ENCODE measurements around the gene INAFM1.

INAFM1 gene

GRCh38 chr19:47274071-47274890 lies at the start of gene INAFM1:
Gene INAFM1 (plus strand): TSS chr19:47274885. CDS start chr19:47274920, 35 bp downstream.
- peak; percentile 100 for DNase-seq (ENCODE audit: low read depth in 2 of 2)

- DNase-seq (ENCODE audit: low read depth in 2 of 2), result peak; percentile 67 to 77
Observed at GRCh38 chr19:47225746-47226425, 48.8 kb upstream of the INAFM1 start.

DNA sequence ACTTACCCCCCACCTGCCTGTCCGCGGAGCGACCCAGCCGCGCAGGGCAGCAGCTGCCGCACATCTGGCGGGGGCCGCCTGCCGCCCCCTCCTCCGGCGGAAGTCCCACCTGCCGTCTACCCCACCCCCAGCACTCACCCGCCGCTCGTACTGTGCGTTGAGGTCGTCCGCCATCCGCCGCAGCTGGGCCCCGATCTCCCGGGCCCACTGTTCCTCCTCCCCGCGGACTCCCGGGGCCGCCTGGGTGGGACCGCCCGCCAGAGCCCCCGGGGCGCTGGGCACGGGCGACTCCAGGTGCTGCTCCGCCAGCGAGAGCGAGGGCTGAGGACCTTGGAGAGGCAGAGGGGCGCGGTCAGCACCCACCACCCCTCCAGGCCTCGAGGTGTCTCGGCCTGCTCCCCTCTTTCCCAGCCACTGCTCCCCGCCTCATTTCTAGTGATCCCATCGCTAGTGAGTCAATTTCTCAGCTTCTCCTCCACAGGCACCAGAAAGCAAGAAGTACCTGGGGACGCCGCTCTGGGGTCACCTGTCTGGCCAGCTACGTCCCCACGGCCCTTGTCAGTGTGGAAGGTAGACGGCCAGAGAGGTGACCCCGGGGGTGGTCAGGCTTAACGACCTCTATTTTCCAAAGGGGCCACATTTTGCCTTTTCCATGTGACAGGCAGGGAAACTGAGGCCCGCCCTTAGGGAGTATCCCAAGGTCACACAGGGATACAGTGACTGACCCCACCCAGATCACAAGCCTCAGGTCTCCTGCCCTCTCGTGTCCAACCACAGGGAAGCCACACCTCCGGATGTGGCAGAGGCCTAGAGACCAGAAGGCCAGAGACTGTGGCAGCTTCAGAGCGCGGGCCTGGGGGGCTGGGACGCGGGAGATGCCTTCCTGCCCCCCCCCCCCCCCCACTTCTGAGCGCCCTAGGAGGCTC lies 48.0 kb upstream of the INAFM1 start:
- no peak for DNase-seq (ENCODE audit: low read depth in 2 of 2)

DNA sequence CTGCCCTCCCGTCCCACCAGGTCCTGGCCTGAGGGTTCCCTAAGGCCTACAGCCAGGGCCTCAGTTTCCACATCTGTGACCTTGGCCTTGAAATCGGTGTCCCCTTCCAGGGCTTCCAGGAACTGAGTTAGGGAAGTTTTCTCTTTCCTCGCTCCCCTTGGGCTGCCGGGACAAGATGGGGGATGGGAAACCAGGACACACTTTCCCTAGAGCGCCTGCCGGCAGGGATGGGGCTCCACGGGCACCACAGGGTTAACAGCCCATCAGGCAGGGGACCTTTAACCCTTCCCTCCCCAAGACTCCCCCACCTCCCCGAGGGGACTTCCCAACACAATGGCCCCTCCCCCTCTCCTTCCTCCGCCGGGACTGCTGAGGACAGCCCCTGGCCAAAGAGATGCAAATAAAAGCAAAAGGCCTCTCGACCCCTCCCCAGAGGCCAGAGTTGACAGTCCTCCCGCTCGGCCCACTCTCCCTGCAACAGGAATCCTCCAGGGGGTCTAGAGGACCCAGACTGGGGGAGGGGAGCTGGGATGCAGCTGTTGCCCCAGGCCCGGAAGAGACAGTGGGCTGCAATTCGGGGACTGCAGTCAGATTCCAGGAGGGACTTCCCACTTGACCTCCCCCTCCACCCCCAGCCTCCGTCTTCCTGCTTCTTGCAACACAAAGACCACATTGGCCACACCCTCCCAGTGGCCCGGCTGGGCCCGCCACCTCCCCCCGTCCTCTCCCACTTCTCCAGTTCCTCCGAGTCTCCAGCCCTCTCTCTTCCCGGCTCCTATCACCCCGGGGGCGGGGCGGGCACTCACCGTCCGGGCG lies 47.1 kb upstream of the INAFM1 start:
- no peak for DNase-seq (ENCODE audit: low read depth in 2 of 2)

DNA sequence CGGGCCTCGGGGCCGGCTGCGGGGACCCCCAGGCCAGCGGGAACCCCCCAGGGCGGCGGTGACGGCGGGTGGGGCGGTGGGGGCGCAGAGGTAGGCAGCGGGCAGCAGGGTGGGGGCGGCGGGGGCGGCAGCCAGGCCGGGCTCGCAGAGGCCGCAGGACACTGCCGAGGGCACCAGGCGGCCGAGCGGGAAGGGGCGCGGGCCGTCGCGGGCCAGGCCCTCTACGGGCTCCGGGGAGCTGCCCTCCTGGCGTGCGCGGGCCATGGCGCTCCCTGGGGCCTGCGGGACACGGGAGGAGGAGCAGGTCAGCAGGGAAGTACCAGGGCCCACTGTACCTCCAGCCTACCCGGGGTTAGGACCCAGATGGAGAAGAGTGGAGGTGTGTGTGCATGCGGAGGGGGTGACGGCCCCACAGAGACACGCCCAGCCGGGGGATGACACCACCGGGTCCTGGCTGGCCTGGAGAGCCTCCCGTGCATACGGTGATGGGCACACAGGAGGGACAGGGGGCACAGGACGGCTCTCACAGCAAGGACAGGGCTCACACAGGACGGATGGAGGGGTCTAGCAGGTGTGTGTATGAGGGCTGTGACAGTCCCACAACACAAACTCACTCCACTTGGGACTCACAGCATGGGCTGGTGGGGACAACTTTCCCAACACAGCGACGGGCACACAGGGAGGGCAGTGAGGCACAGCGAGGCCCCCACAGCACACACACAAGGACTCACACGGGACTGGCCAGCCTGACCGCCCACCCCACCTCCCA lies 46.3 kb upstream of the INAFM1 start:
- DNase-seq (ENCODE audit: low read depth in 2 of 2), result no peak

- no peak for DNase-seq (ENCODE audit: low read depth in 2 of 2)
Observed at GRCh38 chr19:47228937-47229675, 45.6 kb upstream of the INAFM1 start.

GRCh38 chr19:47229676-47230053 lies 45.0 kb upstream of the INAFM1 start:
- no peak for DNase-seq (ENCODE audit: low read depth in 2 of 2)

GRCh38 chr19:47230054-47230920 lies 44.4 kb upstream of the INAFM1 start:
- DNase-seq (ENCODE audit: low read depth in 2 of 2), result peak; percentile 63 to 64

DNA sequence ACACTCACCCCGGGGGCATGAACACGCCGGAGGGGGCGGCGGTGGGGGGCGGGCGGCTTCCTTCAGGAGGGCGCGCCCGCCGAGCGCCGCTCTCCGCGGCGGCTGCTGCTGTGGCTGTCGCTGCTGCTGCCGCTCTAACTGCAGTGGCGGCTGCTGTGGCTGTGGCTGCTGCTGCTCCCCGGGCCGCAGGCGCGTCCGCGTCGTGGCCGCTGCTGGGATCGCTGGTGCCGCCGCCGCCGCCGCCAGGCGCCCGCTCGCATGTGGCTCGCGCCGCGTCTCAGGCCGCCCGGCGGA lies 43.8 kb upstream of the INAFM1 start, which contains the start of gene BBC3:
Gene BBC3 (minus strand): TSS at position 279 of the 294 bp plus-strand sequence. CDS start 2,768 bp downstream, outside the sequence.
- DNase-seq (ENCODE audit: low read depth in 2 of 2), result no peak

- DNase-seq (ENCODE audit: low read depth in 2 of 2), result peak; percentile 90 to 91
Observed at GRCh38 chr19:47231215-47232054, 43.2 kb upstream of the INAFM1 start.

DNA sequence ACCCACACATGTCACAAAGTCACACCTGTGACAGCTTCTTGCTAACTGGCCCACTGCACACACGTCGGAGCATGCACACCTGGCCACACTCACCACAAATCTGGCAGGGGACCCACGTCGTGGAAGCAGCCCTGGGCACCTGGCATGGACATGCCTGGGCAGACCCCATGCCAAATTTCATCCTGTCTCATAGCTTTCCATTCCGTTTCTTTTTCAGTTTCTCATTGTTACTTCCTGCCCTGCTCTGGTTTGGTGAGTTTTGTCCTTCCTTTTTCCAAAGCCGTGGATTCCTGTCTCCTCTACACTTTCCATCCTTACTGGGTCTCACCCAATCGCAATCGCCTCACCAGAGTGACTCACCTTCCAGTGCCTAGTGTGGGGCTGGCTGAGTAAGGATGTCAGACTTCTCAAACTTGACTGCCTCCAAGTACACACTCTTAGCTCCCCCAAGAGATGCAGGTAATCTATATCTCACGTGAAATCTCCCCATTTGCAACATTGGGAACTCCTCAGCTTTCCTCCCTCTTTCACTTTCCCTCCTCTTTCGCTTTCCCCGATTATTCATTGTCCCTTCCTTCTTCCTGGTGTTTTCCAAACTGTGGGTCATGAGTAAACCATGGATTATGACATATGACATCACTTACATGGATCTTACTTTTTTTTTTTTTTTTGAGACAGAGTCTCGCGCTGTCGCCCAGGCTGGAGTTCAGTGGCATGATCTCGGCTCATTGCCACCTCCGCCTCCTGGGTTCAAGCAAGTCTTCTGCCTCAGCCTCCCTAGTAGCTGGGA lies 42.1 kb upstream of the INAFM1 start:
- DNase-seq (ENCODE audit: low read depth in 2 of 2), result no peak

DNA sequence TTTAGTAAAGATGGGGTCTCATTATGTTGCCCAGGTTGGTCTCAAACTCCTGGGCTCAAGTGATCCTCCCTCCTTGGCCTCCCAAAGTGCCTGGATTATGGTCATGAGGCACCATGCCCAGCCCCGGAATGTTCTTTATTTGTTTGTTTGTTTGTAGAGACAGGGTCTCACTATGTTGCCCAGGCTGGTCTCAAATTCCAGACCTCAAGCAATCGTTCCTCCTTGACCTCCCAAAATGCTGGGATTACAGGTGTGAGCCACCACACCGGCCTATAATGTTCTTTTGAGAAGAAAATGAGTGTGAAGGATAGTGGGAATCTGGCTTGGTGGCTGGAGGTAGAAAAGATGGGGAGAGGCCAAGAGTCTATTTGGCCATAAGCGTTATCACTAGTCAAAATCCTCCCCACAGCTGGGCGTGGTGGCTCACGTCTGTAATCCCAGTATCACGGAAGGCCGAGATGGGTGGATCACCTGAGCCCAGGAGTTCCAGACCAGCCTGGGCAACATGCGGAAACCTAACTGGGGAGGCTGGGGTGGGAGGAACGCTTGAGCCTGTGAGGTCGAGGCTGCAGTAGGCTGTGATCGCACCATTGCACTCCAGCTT lies 38.5 kb upstream of the INAFM1 start:
- DNase-seq (ENCODE audit: low read depth in 2 of 2), result no peak

DNA sequence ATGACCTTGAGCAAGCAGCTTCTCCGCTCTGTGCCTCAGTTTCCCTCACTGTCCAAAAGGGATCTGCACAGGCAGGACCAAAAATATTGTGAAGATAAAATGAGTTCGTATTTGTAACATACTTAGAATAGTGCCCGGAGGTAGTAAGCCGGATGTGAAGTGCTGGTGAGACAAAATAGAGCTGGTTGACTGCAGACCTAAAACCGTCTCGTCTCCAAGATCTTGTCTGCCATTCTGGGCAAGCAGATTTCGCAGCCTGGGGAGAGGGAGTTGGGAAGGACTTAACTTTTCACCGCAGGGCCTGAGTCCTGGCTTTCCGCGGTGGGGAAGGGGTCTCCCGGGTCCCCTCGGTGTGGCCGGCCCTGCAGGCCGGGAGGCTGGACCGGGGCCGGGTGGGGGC lies 35.5 kb upstream of the INAFM1 start:
- no peak for DNase-seq (ENCODE audit: low read depth in 2 of 2)

- no peak for DNase-seq (ENCODE audit: low read depth in 2 of 2)
Observed at GRCh38 chr19:47239610-47240296, 34.9 kb upstream of the INAFM1 start.

- DNase-seq (ENCODE audit: low read depth in 2 of 2), result no peak
Observed at GRCh38 chr19:47240556-47240955, 34.1 kb upstream of the INAFM1 start.
